Colon (tissue), 2 donors: Measurements from ENCODE around the gene KLRB1.
"Not testable (repeated sequence)": the region's sequence is repeated elsewhere in the genome, so short reads cannot be mapped to it uniquely, and the experiment has no call there.

ENCODE experiments used
- FAIRE-seq: peaks from 2 replicates; lab custom pipeline; 2012; peaks lifted over from hg19 to GRCh38; lab: Jason Lieb, UNC
- donor health status: control.
- donor health status: control.

KLRB1 gene

DNA sequence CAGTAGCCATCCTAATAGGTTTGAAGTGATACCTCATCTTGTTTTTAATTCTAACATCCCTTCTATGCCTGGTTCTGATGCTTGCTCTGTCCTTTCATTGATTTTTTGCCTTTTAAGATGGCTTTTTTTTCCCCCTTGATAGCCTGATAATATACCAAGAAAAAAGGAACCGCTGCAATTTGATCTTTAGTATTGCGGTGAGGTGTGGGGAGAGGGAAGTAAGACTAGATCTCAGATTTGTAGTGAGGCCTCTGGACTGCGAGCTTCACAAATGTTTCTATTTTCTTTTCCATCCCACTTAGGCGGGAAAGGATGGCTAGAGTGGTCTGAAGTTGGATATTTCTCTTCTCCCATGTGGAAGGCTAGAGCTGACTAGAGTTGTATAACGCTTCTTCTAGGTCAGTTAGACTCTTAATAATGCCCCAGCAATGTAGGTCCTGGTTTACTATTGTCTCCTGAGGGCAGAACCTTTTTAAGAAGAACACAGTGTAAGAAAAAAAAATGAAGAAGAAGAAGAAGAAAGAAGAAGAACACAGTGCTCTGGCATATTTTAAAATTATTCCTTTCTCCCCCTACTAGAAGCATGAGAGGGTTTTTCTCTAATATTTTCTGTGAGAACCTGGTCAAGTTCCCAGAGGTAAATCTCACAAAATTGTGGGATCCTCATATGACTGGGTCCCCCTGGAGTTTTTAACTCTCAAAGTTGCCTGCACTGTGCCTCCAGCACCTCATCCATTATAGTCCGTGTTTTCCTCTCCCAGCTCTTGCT is 11.9 kb upstream of the KLRB1 start:
- no peak for FAIRE-seq

- FAIRE-seq: not testable (repeated sequence)
These were observed 11.2 kb upstream of the KLRB1 start for GRCh38 chr12:9618906-9619305.

DNA sequence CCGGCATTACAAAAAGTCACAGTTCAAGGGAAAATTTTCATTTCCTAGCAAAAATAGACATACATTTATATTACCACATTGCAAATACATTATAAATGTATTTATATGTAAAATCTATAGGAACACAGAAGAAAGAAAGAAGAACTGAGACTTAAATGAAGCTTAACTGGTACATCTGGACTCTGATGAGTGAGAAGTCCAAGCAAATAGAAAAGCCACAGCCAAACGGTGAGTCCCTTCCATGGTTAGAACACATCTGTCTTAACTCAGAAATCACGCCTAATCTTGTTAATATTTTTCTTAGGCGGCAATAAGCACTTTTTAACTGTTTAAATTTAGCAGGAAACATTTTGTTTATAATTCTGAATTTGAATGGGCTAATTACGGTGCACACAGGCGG is 9.4 kb upstream of the KLRB1 start:
- FAIRE-seq: no peak

- FAIRE-seq: no peak
These were observed 7.9 kb upstream of the KLRB1 start for GRCh38 chr12:9615420-9616136.

GRCh38 chr12:9610606-9611005 is 2.9 kb upstream of the KLRB1 start:
- not testable (repeated sequence) for FAIRE-seq

- no peak for FAIRE-seq
These were observed 862 bp downstream of the KLRB1 start for GRCh38 chr12:9606736-9607372.

DNA sequence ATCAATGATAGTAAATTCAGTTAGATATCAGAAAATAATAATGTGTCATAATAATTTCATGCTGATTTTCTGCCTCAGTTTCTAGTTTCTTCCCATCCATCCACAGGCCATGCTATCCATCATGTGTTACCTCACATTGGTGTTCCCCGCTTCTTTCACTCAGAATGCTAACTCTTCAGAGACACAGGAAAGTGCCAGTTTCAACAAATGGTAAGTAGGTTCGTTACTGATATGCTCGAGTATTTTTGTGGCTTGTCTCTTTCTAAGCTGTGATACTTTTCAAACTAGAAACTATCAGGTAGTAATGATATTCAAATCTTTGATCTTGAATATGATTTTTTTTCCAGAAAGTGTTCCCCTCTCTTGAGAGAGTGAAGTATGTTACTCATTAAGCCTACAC is 1.5 kb downstream of the KLRB1 start:
- no peak for FAIRE-seq

DNA sequence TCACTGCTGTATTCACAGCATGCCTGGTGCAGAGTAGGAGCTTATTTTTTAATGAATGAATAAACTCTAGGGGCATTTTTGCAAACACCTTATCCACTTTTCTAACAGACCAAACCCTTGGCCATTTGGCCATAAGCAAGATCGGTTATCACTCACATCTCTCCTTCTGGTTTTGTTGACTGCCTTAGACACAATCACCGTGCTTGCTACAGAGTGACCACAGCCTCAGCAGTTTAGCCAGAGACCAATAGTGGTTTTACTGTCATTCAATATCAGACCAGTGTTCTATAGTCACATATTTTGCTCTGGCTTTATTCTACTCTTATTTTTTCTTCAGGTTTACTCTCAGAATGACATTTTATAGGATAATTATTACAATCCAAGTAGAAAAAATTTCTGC is 2.2 kb downstream of the KLRB1 start:
- no peak for FAIRE-seq

GRCh38 chr12:9604287-9604686 is 3.4 kb downstream of the KLRB1 start:
- no peak for FAIRE-seq

DNA sequence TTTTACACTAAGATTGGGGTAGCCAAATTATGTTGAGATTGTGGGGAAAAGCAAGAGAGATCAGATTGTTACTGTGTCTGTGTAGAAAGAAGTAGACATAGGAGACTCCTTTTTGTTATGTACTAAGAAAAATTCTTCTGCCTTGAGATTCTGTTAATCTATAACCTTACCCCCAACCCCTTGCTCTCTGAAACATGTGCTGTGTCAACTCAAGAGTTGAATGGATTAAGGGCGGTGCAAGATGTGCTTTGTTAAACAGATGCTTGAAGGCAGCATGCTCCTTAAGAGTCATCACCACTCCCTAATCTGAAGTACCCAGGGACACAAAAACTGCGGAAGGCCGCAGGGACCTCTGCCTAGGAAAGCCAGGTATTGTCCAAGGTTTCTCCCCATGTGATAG is 7.3 kb downstream of the KLRB1 start:
- FAIRE-seq: not testable (repeated sequence)

- FAIRE-seq: no peak
These were observed 9.4 kb downstream of the KLRB1 start for GRCh38 chr12:9598363-9598762.

GRCh38 chr12:9597365-9597764 is 10.4 kb downstream of the KLRB1 start:
- no peak for FAIRE-seq

DNA sequence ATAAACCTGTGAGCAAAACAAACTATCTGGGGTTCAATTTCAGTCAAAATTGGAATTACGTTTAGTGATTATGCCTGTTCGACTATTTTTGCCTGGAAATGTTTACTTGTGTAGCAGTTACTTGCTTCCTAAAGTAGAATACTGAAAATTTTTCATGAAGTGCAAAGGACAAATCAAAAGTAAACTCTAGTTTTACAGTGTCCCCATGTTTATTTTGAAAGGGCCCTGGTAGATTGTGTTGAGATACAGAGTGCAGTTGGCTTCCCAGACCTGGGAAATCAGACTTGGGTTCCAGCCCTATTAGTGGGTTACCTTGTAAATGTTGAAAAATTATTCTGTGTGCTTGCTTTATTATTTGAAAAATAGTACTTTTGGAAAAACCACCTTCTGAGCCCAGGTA is 17.3 kb downstream of the KLRB1 start:
- FAIRE-seq: no peak

DNA sequence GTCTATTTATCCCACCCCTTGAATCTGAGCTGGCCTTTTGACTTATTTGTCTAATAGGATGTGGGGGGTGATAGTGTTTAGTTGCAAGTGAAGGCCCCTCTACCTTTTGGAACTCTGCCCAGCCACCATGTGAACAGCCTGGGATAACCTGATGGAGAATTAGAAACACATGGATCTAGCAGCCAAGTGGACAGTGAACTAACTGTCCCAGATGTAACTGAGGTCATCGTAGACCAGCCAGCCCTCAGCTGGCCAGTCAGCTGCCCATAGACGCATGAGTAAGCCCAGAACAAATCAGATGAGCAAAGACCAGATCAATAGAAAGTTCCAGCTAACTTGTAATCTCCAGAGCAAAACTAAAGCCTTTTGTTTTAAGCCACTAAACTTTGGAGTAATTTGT is 19.0 kb downstream of the KLRB1 start:
- no peak for FAIRE-seq

- FAIRE-seq: no peak
These were observed 19.6 kb downstream of the KLRB1 start for GRCh38 chr12:9587987-9588600.

DNA sequence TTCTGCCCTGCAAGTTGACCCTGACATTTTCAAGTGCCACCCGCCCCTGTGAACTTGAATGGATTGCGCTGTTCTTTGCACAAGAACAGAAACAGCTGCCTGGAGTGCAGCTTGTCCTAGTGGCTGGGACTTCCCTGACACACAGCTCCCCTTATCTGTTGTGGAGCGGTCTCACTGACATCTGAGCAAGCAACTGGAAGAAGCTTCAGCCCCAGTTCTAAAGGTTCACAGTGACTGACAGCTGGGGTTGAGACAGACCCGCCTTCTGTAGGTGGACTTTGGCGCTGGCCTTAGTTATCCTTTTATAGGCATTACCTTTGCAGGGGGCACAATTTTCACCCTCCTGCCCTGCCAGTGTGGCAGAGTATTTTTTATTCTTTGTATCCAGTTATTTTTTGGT is 30.0 kb downstream of the KLRB1 start:
- not testable (repeated sequence) for FAIRE-seq

DNA sequence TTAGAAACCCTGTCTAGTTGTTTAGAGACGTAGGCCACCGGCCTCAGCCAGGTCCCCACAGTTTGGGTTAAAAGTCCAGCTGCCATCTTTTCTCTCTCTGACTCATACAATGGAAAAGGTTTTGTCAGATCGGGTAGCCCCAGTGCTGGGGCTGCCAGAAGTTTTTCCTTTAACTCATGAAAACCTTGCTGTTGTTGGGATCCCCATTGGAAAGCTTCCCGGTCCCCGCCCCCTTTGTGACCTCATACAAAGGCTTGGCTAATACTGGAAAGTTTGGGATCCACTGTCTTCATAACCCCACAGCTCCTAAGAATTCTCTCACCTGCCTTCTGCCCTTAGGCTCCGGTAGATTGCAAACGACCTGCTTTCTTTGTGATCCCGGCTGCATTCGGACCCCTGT is 40.6 kb downstream of the KLRB1 start:
- FAIRE-seq: not testable (repeated sequence)

DNA sequence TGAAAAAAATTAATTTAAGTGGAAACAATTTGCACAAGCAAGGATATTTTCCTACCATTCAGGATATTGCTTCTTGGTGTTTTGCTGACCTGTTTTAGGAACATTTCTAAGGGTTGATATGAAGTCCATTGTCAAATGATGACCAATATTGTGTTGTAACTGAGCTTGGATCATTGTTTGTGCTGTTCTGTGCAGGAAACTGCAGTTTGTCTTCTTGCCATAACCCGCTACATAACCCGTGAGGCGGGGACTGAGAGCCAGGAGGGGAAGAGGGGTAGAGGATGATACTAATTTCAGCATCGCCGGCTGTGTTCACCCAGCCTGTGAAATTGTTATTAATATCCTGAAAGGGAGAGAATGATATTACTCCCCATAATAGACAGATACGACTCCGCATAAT is 41.6 kb downstream of the KLRB1 start:
- not testable (repeated sequence) for FAIRE-seq

DNA sequence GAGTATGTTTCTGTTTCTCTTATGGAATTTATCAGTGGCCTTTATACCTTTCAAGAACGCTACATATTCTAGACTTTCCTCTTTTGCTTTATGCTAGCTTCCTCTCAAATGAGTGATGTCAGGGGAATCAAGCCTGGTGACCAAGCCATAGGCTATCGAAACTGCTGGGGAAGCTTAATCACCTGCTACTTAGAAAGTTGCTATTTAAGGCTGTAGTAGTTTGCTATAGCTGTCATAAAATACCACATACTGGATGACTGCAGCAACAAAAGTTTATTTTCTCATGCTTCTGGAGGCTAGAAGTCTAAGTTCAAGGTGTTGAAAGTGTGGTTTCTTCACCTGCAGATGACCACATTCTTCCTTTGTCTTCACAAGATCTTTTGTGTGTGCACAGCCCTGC is 43.3 kb downstream of the KLRB1 start:
- FAIRE-seq: not testable (repeated sequence)

DNA sequence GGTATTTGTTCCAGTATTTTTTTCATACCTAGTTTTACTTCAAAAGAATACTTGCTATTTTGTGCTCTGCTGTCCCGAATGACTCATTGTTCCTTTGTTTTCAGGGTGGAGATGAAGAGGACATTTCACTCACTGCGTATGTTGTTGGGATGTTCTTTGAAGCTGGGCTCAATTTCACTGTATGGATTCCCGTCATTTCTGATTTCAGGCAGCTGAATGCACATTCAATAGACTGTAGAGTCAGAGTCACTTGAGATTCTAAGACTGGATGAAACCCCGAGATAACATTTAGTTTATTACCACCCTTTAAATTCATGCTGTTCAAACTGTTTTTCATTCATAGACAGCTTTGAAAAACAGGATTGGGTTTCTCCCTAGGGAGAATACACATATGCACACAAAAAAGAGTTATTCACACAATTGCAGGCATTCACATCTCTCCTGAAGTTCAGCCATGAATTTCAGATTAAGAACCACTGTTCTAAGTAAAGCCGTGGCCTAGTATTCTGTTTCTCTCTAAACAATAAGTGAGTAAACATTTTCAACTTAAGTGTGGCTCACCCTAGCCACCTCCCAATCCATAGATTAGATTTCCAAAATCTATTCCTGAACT is 44.8 kb downstream of the KLRB1 start:
- not testable (repeated sequence) for FAIRE-seq

GRCh38 chr12:9545489-9545888 is 62.2 kb downstream of the KLRB1 start:
- FAIRE-seq: not testable (repeated sequence)
